T-helper 1 cell treated with Interleukin-12 subunit alpha and Interleukin-12 subunit beta and Interleukin-4 antibody, amounts not matched to agents 30 μg/mL and 1 μg/mL, for 36 hours (primary cell): ENCODE data around the gene TIAM2.
"Not testable (repeated sequence)": the region's sequence is repeated elsewhere in the genome, so short reads cannot be mapped to it uniquely, and the experiment has no call there.

Experiments used
- H3K27ac Mint-ChIP-seq: one replicate; pipeline ENCODE4 v1.8.0; 2021; ENCODE audit warnings: mild to moderate bottlenecking, mixed read lengths
- H3K27me3 Mint-ChIP-seq: one replicate; pipeline ENCODE4 v1.8.0; 2021; ENCODE audit warnings: low read depth, mixed read lengths
- H3K36me3 Mint-ChIP-seq: one replicate; pipeline ENCODE4 v1.8.0; 2021; ENCODE audit warnings: low read depth, mixed read lengths
- H3K4me1 Mint-ChIP-seq: one replicate; pipeline ENCODE4 v1.8.0; 2021; ENCODE audit warnings: low read depth, mixed read lengths
- H3K4me3 Mint-ChIP-seq: one replicate; pipeline ENCODE4 v1.8.0; 2021; ENCODE audit warnings: mild to moderate bottlenecking, moderate library complexity, mixed read lengths
- H3K9me3 Mint-ChIP-seq: one replicate; pipeline ENCODE4 v1.8.0; 2021; ENCODE audit warnings: mixed read lengths

Gene TIAM2

GRCh38 chr6:155078331-155078745 is 83.2 kb downstream of the TIAM2 start:
- H3K9me3 Mint-ChIP-seq = no peaks in the 10 kb centered on the region
- peaks cover 3% of the 10 kb centered on the region for H3K36me3 Mint-ChIP-seq
- H3K4me1 Mint-ChIP-seq = peaks cover 24% of the 10 kb centered on the region
- H3K27me3 Mint-ChIP-seq = no peaks in the 10 kb centered on the region
- H3K27ac Mint-ChIP-seq = no peak overlapping the region
- H3K4me3 Mint-ChIP-seq = no peak overlapping the region

GRCh38 chr6:155079985-155080452 is 84.9 kb downstream of the TIAM2 start:
- Mint-ChIP-seq H3K27me3 (no peaks in the 10 kb centered on the region), H3K36me3 (peaks cover 3% of the 10 kb centered on the region), H3K9me3 (no peaks in the 10 kb centered on the region), H3K4me3 (no peak overlapping the region), H3K27ac (no peak overlapping the region), H3K4me1 (peaks cover 24% of the 10 kb centered on the region)

- Mint-ChIP-seq H3K4me1 (peaks cover 24% of the 10 kb centered on the region), H3K36me3 (peaks cover 1% of the 10 kb centered on the region), H3K27me3 (no peaks in the 10 kb centered on the region), H3K27ac (no peak overlapping the region), H3K9me3 (no peaks in the 10 kb centered on the region), H3K4me3 (no peak overlapping the region)
Measured at GRCh38 chr6:155080881-155081845, 86.0 kb downstream of the TIAM2 start.

- Mint-ChIP-seq H3K27ac (no peak overlapping the region), H3K4me3 (no peak overlapping the region), H3K27me3 (no peaks in the 10 kb centered on the region)
Measured at GRCh38 chr6:155084431-155085123, 89.5 kb downstream of the TIAM2 start.

GRCh38 chr6:155085582-155086257 is 90.6 kb downstream of the TIAM2 start:
- H3K4me1 Mint-ChIP-seq = peaks cover 6% of the 10 kb centered on the region
- H3K27me3 Mint-ChIP-seq = no peaks in the 10 kb centered on the region
- no peak overlapping the region for H3K4me3 Mint-ChIP-seq
- H3K27ac Mint-ChIP-seq = no peak overlapping the region
- H3K36me3 Mint-ChIP-seq = peaks cover 1% of the 10 kb centered on the region
- no peaks in the 10 kb centered on the region for H3K9me3 Mint-ChIP-seq

More at GRCh38 chr6:155084431-155085123, 89.5 kb downstream of the TIAM2 start:
- H3K4me1 Mint-ChIP-seq = peaks cover 14% of the 10 kb centered on the region
- H3K36me3 Mint-ChIP-seq = peaks cover under 1% of the 10 kb centered on the region
- H3K9me3 Mint-ChIP-seq = no peaks in the 10 kb centered on the region

GRCh38 chr6:155088856-155089255 is 93.7 kb downstream of the TIAM2 start:
- H3K27me3 Mint-ChIP-seq = no peaks in the 10 kb centered on the region

GRCh38 chr6:155089746-155090145 is 94.6 kb downstream of the TIAM2 start:
- Mint-ChIP-seq H3K27me3 (no peaks in the 10 kb centered on the region), H3K27ac (no peak overlapping the region), H3K4me1 (peaks cover 5% of the 10 kb centered on the region), H3K9me3 (no peaks in the 10 kb centered on the region), H3K4me3 (no peak overlapping the region), H3K36me3 (peaks cover 9% of the 10 kb centered on the region)

More at GRCh38 chr6:155088856-155089255, 93.7 kb downstream of the TIAM2 start:
- H3K4me3 Mint-ChIP-seq = no peak overlapping the region
- no peak overlapping the region for H3K27ac Mint-ChIP-seq
- H3K36me3 Mint-ChIP-seq = peaks cover 9% of the 10 kb centered on the region
- peaks cover 5% of the 10 kb centered on the region for H3K4me1 Mint-ChIP-seq
- H3K9me3 Mint-ChIP-seq = no peaks in the 10 kb centered on the region

GRCh38 chr6:155090166-155090565 is 95.1 kb downstream of the TIAM2 start:
- Mint-ChIP-seq H3K4me3 (no peak overlapping the region), H3K4me1 (peaks cover 5% of the 10 kb centered on the region), H3K27me3 (no peaks in the 10 kb centered on the region), H3K36me3 (peaks cover 9% of the 10 kb centered on the region), H3K9me3 (no peaks in the 10 kb centered on the region), H3K27ac (no peak overlapping the region)

GRCh38 chr6:155091756-155092155 is 96.6 kb downstream of the TIAM2 start:
- no peaks in the 10 kb centered on the region for H3K9me3 Mint-ChIP-seq
- peaks cover 9% of the 10 kb centered on the region for H3K36me3 Mint-ChIP-seq
- no peak overlapping the region for H3K27ac Mint-ChIP-seq
- H3K4me1 Mint-ChIP-seq = peaks cover 5% of the 10 kb centered on the region
- no peak overlapping the region for H3K4me3 Mint-ChIP-seq
- no peaks in the 10 kb centered on the region for H3K27me3 Mint-ChIP-seq

GRCh38 chr6:155093430-155093829 is 98.3 kb downstream of the TIAM2 start:
- peaks cover 5% of the 10 kb centered on the region for H3K4me1 Mint-ChIP-seq

GRCh38 chr6:155100087-155100486 is 105.0 kb downstream of the TIAM2 start:
- Mint-ChIP-seq H3K27ac (no peak overlapping the region), H3K9me3 (no peaks in the 10 kb centered on the region), H3K4me3 (no peak overlapping the region), H3K4me1 (peaks cover 6% of the 10 kb centered on the region), H3K27me3 (no peaks in the 10 kb centered on the region), H3K36me3 (peaks cover 3% of the 10 kb centered on the region)

More at GRCh38 chr6:155093430-155093829, 98.3 kb downstream of the TIAM2 start:
- Mint-ChIP-seq H3K9me3 (no peaks in the 10 kb centered on the region), H3K27me3 (no peaks in the 10 kb centered on the region), H3K36me3 (peaks cover 11% of the 10 kb centered on the region), H3K27ac (no peak overlapping the region), H3K4me3 (no peak overlapping the region)

GRCh38 chr6:155100591-155100990 is 105.5 kb downstream of the TIAM2 start:
- peaks cover 6% of the 10 kb centered on the region for H3K4me1 Mint-ChIP-seq
- no peaks in the 10 kb centered on the region for H3K27me3 Mint-ChIP-seq
- H3K4me3 Mint-ChIP-seq = no peak overlapping the region
- peaks cover 3% of the 10 kb centered on the region for H3K36me3 Mint-ChIP-seq
- no peaks in the 10 kb centered on the region for H3K9me3 Mint-ChIP-seq
- H3K27ac Mint-ChIP-seq = no peak overlapping the region

GRCh38 chr6:155103083-155103645 is 108.0 kb downstream of the TIAM2 start:
- peaks cover 18% of the 10 kb centered on the region for H3K4me1 Mint-ChIP-seq
- not testable (repeated sequence) for H3K4me3 Mint-ChIP-seq, H3K27me3 Mint-ChIP-seq, H3K36me3 Mint-ChIP-seq, H3K9me3 Mint-ChIP-seq, H3K27ac Mint-ChIP-seq

GRCh38 chr6:155103816-155104366 is 108.8 kb downstream of the TIAM2 start:
- Mint-ChIP-seq H3K4me1 (peaks cover 18% of the 10 kb centered on the region), H3K36me3 (no peaks in the 10 kb centered on the region), H3K4me3 (no peak overlapping the region), H3K27ac (no peak overlapping the region), H3K27me3 (no peaks in the 10 kb centered on the region), H3K9me3 (no peaks in the 10 kb centered on the region)
